NCI-H1417 (cell line): ENCODE data around the gene ADPRS.

Experiments
- DNase-seq, 3 experiments: peaks; one replicate each; lab custom pipeline; 2025; lab: John Stamatoyannopoulos, UW

Gene ADPRS

GRCh38 chr1:36133484-36133883, 44.8 kb downstream of the ADPRS start:
- no peak for DNase-seq

- no peak for DNase-seq
Measured at GRCh38 chr1:36134031-36134430, 45.3 kb downstream of the ADPRS start.

DNA sequence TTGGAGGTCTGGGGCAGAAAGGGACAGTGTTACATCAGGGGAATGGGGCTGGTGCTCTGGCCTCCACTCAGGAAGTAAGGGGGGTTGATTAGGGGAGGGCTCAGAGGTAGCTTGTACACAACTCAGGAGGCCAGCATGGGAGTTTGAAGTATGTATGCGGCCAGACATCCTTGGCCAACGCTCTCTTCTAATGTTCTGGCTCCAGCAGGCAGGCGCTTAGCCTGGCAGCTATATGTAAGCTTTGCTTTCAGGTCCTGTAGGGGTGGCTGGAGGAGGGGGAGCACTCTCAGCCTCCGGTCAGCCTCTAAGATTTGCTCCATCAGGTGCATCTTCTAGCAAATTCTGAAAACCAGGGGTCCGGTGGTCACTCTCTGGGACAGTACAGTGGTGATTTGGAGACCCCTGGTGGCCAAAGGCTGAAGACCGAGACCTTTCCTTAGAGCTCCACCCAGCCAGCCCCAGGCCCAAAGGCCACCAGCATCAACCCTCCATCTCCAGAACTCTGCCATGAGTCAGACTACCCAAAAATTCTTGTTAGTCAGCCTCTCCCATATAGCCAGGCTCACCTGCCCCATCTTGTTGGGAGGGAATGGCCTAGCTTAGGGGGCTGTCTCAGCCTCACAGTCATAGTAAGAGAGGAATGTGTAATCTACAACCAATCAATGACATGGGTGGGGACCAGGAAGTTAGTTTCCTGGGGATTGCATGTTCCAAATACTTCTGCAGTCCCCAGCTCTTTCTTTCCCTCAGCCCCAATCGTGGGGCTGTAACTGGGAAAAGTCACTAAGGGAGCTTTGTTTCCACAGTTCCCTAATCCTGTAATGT, 46.0 kb downstream of the ADPRS start:
- DNase-seq = peak; percentile 19 to 53 (median 25)

DNA sequence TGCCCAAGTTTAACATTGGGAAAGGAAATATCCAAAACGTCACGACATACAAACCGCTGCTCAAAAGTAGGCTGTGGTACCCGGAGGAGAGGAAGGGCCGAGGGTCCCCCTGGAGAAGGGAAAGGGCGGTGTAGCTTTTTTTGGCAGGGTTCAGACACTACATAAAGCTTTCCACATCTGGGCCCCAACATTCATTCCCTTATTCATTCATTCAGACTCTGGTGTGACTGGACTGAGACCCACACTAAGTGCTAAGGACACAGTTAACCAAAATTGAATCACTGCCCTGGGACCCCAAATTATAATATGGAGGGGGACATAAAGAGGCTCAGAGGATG, 46.6 kb downstream of the ADPRS start:
- no peak for DNase-seq

DNA sequence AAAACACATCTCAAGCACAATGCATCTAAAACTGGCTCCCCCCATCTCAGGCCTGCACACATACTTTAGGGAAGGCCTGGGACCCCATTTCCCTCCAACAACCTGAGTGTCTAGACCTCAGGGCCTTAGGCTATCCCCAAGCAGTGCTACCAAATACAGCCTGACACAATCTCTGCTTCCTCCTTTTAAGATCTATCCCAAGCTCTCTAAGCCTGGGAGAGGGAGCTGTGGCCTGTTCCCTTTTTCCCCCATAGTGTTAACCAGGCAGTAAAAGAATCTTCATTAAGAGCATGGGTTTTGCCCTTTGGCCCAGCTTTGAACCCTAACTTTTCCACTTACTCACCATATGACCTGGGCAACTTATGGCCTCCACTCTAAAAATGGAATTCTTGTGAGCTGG, 47.1 kb downstream of the ADPRS start:
- DNase-seq = no peak

- no peak for DNase-seq
Measured at GRCh38 chr1:36136535-36136934, 47.8 kb downstream of the ADPRS start.

DNA sequence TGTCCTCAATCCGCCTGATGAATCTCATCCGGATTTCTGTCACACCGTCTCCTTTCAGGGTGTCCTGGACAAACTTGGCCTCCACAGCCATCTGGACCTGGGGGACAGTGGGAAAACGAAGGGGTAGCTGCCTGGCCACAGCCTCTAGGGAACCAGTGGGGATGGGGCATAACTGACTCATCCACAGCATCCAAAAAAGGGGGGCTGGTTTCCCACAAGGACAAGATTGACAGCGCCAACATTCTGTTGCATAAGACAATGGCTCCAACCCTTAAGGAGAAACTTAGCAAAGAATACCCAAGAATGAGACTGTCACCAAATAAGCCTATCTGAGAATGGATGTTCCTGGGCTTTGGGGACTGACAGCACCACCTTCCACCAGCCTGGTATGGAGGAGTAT, 48.5 kb downstream of the ADPRS start:
- no peak for DNase-seq

- peak in 2 of 3 experiments; percentile 59 to 71 for DNase-seq
Measured at GRCh38 chr1:36137776-36138175, 49.1 kb downstream of the ADPRS start.

GRCh38 chr1:36139521-36139920, 50.8 kb downstream of the ADPRS start:
- DNase-seq = no peak

- DNase-seq = no peak
Measured at GRCh38 chr1:36142121-36142520, 53.4 kb downstream of the ADPRS start.

DNA sequence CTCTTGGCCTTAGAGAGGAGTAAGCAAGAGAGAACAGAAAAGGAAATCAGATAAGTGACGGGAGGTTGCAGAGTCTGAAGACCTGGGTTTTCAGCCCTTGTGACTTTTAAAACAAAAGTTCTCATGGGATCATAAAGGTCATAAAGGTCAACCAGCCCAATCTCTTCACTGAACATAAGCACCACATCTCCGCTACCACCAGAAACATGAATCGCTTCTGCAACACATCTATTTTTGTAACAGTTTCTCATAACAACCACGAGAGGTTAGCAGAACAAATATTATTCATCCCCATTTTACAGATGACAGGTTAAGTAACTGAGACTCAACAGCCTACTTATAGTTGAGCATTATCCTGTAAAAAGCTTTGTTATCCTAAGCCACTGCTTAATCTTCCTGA, 54.7 kb downstream of the ADPRS start:
- no peak for DNase-seq
